ENCODE data around the gene STK32B. TPM values are rescaled to one million over a fixed set of nuclear protein-coding genes. Genes with fewer than 3 reads are reported as not detected.

The STK32B gene
- total and polyA plus RNA-seq, 11 donors: 0.08 to 2.0 (median 0.25) TPM

DNA sequence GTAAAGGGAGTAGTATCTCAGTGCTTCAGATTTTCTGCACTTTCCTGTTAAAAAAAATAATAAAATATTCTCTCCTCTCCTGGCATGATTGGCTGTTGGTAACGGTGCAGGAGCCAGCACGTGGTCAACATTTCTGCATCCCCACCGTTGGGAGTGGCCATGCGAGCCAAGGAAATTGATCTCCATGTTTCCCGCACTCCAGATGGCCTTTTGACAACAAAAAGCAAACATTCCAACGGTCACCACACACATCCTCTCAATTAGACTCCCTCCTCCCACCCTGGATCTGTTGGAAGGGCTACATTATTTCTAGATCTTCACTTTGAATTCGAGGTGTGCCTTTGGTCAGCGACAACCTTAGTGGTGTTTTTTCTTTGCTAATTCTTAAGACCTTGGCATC, 45.0 kb downstream of the STK32B start:
- WGBS, 4 donors: 50 to 61% (median 58%) methylated on average over 8 of the region's 8 CpGs
- no peak for DNase-seq
- Histone ChIP-seq H3K27ac (no peak overlapping the region), H3K4me1 (no peaks in the 10 kb centered on the region), H3K4me3 (no peak overlapping the region), H3K36me3 (no peaks in the 10 kb centered on the region), H3K9me3 (peaks cover 0 to 9% (median 0%) of the 10 kb centered on the region in 12 donors), H3K27me3 (peaks cover 0 to 3% (median 0%) of the 10 kb centered on the region in 9 donors)
- no peak for TF ChIP-seq POLR2A (IDR thresholded peaks at IDR 0.05)
- TF ChIP-seq, protein P1, sequence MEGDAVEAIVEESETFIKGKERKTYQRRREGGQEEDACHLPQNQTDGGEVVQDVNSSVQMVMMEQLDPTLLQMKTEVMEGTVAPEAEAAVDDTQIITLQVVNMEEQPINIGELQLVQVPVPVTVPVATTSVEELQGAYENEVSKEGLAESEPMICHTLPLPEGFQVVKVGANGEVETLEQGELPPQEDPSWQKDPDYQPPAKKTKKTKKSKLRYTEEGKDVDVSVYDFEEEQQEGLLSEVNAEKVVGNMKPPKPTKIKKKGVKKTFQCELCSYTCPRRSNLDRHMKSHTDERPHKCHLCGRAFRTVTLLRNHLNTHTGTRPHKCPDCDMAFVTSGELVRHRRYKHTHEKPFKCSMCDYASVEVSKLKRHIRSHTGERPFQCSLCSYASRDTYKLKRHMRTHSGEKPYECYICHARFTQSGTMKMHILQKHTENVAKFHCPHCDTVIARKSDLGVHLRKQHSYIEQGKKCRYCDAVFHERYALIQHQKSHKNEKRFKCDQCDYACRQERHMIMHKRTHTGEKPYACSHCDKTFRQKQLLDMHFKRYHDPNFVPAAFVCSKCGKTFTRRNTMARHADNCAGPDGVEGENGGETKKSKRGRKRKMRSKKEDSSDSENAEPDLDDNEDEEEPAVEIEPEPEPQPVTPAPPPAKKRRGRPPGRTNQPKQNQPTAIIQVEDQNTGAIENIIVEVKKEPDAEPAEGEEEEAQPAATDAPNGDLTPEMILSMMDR (IDR thresholded peaks at IDR 0.05): no peak
- intact Hi-C loops (cut with DNase I): no loop called here
- no peak for ATAC-seq

DNA sequence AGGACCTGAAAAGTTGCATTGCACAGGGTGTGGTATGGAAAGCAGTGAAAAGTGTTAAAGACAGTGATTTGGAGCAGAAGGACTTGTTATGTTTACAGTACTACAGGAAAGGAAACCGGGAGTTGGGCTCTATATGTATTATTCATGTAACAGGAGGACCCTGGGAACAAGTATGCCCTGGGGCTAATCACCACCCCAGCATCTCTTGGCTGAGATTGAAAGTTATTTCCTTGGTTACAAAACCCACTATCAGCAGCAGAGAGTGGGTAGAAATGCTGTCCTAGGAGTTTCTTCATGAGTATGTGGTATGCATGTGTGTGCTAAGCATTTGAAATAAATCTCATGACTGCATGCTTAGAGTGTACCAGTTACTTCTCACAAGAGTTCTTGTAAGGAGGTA, 46.9 kb downstream of the STK32B start:
- no peaks in the 10 kb centered on the region for H3K36me3 ChIP-seq
- peaks cover 0 to 3% (median 0%) of the 10 kb centered on the region in 9 donors for H3K27me3 ChIP-seq
- no peak overlapping the region for H3K4me3 ChIP-seq
- no peak for TF ChIP-seq POLR2A (IDR thresholded peaks at IDR 0.05)
- TF ChIP-seq, protein P1 (IDR thresholded peaks at IDR 0.05): no peak
- 43 to 58% (median 56%) methylated on average over 1 of the region's 1 CpG for WGBS, 4 donors
- ATAC-seq (no peak), DNase-seq (no peak)
- intact Hi-C loops (cut with DNase I): no loop called here
- H3K4me1 ChIP-seq: no peaks in the 10 kb centered on the region
- no peak overlapping the region for H3K27ac ChIP-seq
- H3K9me3 ChIP-seq: peaks cover 0 to 9% (median 0%) of the 10 kb centered on the region in 12 donors

DNA sequence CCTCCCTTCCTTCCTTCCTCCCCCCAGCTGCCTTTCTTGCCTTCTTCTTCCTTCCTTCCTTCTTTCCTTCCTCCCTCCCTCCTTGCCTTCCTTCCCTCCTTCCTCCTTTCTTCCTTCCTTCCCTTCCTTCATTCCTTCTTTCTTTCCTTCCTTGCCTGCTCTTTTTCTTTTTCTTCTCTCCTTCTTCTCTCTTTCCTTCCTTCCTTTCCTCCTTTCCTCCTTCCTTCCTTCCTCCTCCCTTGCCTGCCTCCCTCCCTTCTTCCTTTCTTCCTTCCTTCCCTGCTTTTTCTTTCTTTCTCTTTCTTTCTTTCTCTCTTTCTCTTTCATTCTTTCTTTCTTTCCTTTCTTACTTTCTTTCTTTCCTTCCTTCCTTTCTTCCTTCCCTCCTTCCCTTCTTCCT, 49.1 kb downstream of the STK32B start:
- H3K4me3 ChIP-seq: no peak overlapping the region
- no peaks in the 10 kb centered on the region for H3K4me1 ChIP-seq
- no peaks in the 10 kb centered on the region for H3K36me3 ChIP-seq
- peaks cover 0 to 9% (median 0%) of the 10 kb centered on the region in 12 donors for H3K9me3 ChIP-seq
- intact Hi-C loops (cut with DNase I): no loop called here
- TF ChIP-seq POLR2A (IDR thresholded peaks at IDR 0.05): no peak
- TF ChIP-seq, protein P1 (IDR thresholded peaks at IDR 0.05): no peak
- DNase-seq (no peak), ATAC-seq (no peak)
- no peak overlapping the region for H3K27ac ChIP-seq
- peaks cover 0 to 3% (median 0%) of the 10 kb centered on the region in 9 donors for H3K27me3 ChIP-seq

DNA sequence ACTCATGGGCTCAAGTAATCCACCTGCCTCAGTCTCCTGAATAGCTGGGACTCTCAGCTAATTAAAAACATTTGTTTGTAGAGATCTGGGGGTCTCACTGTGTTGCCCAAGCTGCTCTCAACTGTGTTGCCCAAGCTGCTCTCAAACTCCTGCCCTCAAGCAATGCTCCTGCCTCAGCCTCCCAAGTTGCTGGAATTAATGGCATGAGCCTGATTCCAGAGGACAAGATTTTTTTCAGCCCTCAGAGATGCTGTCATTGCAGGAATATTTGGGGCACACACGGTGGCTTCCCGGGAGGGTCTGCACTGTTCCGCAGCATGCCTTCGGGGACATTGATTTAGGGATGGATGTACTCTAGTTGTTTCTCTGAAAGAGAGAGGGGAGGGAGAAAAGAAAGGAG, 49.7 kb downstream of the STK32B start:
- intact Hi-C loops (cut with DNase I): no loop called here
- H3K27ac ChIP-seq: no peak overlapping the region
- ATAC-seq: no peak
- WGBS, 4 donors: 78 to 80% (median 79%) methylated on average over 4 of the region's 4 CpGs
- peaks cover 0 to 9% (median 0%) of the 10 kb centered on the region in 12 donors for H3K9me3 ChIP-seq
- DNase-seq: no peak
- TF ChIP-seq POLR2A (IDR thresholded peaks at IDR 0.05): no peak
- TF ChIP-seq, protein P1 (IDR thresholded peaks at IDR 0.05): no peak
- no peak overlapping the region for H3K4me3 ChIP-seq
- H3K4me1 ChIP-seq: no peaks in the 10 kb centered on the region
- H3K36me3 ChIP-seq: no peaks in the 10 kb centered on the region
- H3K27me3 ChIP-seq: peaks cover 0 to 3% (median 0%) of the 10 kb centered on the region in 9 donors

Data from heart left ventricle (tissue), 16 donors.